CD4-positive, alpha-beta T cell treated with Interleukin-21 for 1 hour (primary cell): ENCODE results near the gene BRPF3.
A peak's percentile ranks its signal among the peaks of the same experiment; 100 is the strongest.
"Not testable (repeated sequence)": the region's sequence is repeated elsewhere in the genome, so short reads cannot be mapped to it uniquely, and the experiment has no call there.

ENCODE experiments used
- DNase-seq: peaks from one replicate; pipeline ENCODE4 v3.0.0-alpha.2; 2020

BRPF3 gene

DNA sequence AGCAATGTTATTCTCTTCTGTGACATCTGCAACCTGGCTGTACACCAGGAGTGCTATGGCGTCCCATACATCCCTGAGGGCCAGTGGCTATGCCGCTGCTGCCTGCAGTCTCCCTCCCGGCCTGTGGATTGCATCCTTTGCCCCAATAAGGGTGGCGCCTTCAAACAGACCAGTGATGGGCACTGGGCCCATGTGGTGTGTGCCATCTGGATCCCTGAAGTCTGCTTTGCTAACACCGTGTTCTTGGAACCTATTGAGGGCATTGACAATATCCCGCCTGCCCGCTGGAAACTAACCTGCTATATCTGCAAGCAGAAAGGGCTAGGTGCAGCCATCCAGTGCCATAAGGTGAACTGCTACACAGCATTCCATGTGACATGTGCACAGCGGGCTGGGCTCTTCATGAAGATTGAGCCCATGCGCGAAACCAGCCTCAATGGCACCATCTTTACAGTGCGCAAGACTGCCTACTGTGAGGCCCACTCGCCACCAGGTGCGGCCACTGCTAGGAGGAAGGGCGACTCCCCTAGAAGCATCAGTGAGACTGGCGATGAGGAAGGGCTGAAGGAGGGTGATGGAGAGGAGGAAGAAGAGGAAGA lies 4.6 kb downstream of the BRPF3 start:
- DNase-seq = no peak

- peak; percentile 28 for DNase-seq
These were observed 5.1 kb downstream of the BRPF3 start for GRCh38 chr6:36201612-36202011.

- DNase-seq = no peak
These were observed 5.6 kb downstream of the BRPF3 start for GRCh38 chr6:36202101-36202500.

GRCh38 chr6:36204068-36204753 lies 7.7 kb downstream of the BRPF3 start:
- peak; percentile 68 for DNase-seq

DNA sequence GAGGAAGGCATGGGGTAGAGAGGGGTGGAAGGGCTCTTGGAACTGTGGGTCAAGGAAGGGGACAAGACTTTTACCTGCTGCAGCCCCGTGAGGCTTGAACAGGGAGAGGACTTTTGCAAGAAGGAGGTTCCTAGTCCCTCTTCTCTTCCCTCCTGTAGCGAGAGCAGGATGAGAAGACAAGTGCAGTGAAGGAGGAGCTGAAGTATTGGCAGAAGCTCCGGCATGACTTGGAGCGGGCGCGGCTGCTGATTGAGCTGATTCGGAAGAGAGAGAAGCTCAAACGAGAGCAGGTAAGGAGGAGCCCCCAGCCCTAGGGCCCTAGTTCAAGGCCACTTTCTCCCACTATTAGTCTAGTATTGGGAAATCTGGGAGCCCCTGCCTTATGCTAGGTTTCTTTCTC lies 10.6 kb downstream of the BRPF3 start:
- DNase-seq = no peak

GRCh38 chr6:36209606-36210005 lies 13.1 kb downstream of the BRPF3 start:
- DNase-seq = no peak

GRCh38 chr6:36210182-36210581 lies 13.6 kb downstream of the BRPF3 start:
- no peak for DNase-seq

DNA sequence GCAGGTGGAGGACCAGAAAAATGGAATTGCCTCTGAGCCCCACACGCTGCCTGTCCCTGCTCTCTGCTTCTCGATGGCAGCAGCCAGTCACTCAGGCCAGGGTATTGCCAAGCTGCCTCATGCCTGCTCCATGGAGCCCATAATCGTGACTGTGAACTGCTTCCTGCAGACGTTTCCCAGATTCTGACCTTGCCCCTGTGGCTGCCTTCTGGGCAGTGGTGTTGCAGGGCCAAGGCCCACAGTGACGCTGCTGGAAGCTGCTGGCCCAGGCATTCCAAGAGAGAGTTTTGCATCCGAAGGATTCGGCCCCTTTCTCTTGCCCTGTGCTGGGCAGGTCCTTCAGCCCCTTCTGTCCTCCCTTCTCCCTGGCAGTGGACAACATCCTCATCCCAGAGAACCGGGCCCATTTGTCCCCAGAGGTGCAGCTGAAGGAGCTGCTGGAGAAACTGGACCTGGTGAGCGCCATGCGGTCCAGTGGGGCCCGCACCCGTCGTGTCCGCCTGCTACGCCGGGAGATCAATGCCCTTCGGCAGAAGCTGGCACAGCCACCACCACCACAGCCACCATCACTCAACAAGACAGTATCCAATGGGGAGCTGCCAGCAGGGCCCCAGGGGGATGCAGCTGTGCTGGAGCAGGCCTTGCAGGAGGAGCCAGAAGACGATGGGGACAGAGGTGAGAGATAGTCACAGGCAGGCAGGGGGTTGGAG lies 14.5 kb downstream of the BRPF3 start:
- no peak for DNase-seq

- no peak for DNase-seq
These were observed 20.0 kb downstream of the BRPF3 start for GRCh38 chr6:36216559-36216958.

GRCh38 chr6:36217188-36217587 lies 20.6 kb downstream of the BRPF3 start:
- DNase-seq = no peak

DNA sequence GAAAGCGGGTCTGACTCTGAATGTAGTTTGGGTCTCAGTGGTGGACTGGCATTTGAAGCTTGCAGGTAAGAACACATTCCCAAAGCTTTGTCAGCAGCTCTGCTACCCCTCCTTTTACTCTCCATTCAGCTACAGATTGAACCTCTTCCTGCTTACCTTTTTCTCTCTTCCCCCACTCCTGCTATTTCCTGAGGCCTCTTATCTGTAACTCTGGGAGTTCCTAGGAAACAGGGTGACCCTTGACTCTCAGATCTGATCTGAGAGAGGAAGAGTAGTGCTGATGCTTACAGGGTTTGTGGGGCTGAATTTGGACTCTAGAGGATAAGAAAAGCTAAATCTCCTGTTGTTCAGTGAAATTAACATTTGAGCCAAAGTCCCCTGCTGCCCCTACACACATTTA lies 21.4 kb downstream of the BRPF3 start:
- no peak for DNase-seq

DNA sequence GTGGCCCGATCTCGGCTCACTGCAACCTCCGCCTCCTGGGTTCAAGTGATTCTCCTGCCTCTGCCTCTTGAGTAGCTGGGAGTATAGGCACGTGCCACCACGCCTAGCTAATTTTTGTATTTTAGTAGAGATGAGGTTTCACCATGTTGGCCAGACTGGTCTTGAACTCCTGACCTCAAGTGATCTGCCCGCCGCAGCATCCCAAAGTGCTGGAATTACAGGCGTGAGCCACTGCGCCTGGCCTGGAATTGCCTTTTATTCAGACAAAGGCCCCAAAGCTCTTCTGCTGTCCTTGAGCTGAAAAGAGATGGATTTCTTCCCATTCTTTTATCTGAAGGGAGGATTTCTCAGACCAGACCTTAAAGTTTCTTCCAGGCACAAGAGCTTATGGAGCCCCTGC lies 22.0 kb downstream of the BRPF3 start:
- not testable (repeated sequence) for DNase-seq

DNA sequence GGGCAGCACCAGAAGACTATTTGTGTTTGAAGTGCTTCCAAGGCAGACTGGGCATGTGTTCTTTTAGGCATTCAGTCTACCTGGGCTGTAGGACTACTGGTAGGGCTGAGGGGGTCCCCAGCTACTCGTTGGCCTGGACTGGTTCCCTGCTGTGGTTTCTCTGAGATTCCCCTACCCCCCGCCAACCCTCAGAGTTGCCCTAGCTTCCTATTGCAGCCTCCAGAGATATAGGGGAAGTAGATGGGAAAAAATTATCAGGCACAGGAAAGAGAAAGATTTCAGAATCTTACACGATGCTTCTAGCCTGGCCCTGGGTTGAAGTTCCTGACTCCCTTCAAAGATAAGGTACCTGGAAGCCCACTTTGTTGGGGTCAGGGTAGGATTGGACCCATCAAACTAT lies 22.5 kb downstream of the BRPF3 start:
- no peak for DNase-seq

DNA sequence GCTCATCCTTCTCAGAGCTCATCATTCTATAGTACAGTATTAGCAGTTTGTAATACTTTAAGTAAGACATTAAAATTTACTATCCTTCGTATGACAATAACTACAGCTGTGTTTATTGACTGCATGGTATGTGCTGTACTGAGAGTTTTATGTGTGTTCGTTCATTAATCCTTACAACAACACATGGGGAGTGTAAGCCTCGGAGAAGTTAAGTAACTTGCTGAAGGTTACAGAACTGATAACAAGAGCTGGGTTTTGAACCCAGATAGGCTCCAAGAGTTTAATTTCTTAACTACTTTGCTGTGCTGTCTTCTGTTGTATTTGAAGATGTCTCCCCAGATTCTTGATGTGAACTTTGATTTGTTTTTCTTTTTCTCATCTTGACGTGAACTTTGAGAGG lies 23.7 kb downstream of the BRPF3 start:
- no peak for DNase-seq

DNA sequence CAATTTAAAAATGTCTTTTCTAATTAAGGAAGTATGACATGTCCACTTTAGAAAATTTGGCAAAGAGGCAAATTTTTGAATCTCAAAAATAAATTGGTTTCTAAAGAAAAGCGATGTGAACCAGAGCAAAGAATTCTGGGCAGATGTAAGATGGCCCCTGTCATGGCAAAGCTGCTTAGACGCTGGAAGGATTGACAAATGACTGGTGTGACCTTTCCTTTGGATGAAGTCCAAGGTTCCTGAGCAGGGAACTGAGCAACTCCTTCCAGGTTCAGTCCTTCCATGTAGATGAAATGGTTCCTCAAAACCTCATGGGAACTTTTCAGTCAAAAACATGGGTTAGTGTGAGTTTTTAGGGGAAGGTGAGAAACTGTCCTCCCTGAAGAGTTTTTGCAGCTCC lies 25.1 kb downstream of the BRPF3 start:
- no peak for DNase-seq

GRCh38 chr6:36222924-36223323 lies 26.4 kb downstream of the BRPF3 start:
- no peak for DNase-seq

- DNase-seq = no peak
These were observed 27.2 kb downstream of the BRPF3 start for GRCh38 chr6:36223706-36224105.

GRCh38 chr6:36224918-36225461 lies 28.4 kb downstream of the BRPF3 start:
- no peak for DNase-seq

DNA sequence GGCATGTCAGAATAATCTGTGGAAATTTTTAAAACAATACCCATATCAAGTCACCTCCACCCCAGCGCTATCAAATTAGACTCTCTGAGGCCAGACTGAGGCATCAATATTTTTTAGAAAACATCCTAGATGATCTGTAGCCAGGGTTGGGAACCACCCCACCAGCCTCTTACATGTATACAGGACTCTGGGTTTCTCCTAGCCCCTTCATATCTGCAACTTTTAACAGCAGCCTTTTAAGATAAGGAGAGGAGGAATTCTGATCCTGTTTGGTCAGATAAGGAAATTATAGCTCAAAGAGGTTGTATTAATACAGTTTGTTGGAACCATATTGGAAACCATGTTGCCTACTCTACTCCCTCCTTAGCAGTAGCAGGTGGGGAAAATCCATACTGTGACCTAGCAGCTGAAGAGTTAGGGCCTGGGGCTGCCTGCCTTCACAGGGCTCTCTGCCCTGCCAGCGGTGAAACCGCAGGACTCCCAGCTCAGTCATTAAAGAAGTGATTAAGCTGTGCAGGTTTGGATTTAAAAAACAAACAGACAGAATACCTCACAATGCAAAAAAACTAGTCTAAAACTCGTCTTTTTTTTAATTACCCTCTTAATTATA lies 30.0 kb downstream of the BRPF3 start:
- no peak for DNase-seq

DNA sequence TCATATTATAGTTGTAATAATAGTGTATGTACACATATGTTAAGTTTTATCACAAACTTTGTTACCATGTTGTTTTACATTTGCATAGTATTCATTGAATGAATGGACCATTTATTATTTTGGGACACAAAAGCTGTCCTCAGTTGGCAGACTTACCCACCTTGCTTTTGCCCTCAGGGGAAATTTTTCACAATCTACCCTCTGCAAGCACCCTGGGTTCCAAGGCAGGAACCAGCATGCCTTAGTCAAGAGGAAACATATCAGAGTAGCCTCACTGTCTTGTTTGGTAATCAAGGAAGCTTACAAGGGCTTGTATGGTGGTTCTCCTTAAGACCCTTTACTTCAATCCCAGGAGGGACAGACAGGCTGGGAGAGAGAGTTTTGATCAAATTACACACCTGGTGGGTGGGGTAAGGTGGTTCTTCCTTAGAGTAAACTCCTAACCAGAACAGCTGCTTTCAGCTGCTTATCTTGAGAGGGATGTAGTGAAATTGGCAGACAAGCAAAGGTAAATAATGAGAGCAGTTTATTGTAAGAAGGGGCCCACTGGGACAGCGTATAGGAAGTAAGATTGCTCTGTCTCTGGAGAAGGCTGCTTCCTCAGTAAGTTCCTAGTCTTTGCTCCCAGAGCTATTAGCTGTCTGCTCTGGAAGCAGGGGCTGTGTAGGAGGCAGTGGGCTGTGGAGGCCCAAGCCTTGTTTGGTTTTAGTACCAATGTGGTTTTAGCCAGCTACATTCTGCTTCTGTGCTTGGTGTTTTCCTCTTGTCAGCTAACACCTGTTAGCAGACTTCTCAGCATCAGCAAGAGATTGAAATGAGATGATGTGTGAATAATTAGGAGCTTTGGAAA lies 31.1 kb downstream of the BRPF3 start:
- DNase-seq = no peak

GRCh38 chr6:36229223-36229622 lies 32.7 kb downstream of the BRPF3 start:
- DNase-seq = no peak

GRCh38 chr6:36230371-36230770 lies 33.8 kb downstream of the BRPF3 start:
- no peak for DNase-seq

- DNase-seq = no peak
These were observed 35.6 kb downstream of the BRPF3 start for GRCh38 chr6:36232172-36232571.
